AG08396 (cell line): Measurements from ENCODE around the gene LMAN2L.

Experiments used
- DNase-seq: peaks from one replicate; pipeline ENCODE4 v3.0.0; 2012; ENCODE audit warnings: low spot score, mixed read lengths

Gene LMAN2L

GRCh38 chr2:96760036-96760985 lies 20.4 kb upstream of the LMAN2L start, which contains the start of gene CNNM4:
CNNM4 (plus strand) TSS chr2:96760902; CDS start chr2:96761000, 98 bp downstream.
- DNase-seq = peak; percentile 96

GRCh38 chr2:96759548-96759947 lies 19.7 kb upstream of the LMAN2L start:
- no peak for DNase-seq

- no peak for DNase-seq
Measured at GRCh38 chr2:96758987-96759386, 19.1 kb upstream of the LMAN2L start.

GRCh38 chr2:96757477-96757860 lies 17.6 kb upstream of the LMAN2L start:
- no peak for DNase-seq

- DNase-seq = no peak
Measured at GRCh38 chr2:96756788-96757476, 17.1 kb upstream of the LMAN2L start.

- no peak for DNase-seq
Measured at GRCh38 chr2:96754317-96754716, 14.5 kb upstream of the LMAN2L start.

- no peak for DNase-seq
Measured at GRCh38 chr2:96753661-96754282, 13.9 kb upstream of the LMAN2L start.

- no peak for DNase-seq
Measured at GRCh38 chr2:96751800-96752199, 11.9 kb upstream of the LMAN2L start.

GRCh38 chr2:96747061-96747617 lies 7.3 kb upstream of the LMAN2L start:
- DNase-seq = no peak

- DNase-seq = no peak
Measured at GRCh38 chr2:96739076-96739632, 710 bp downstream of the LMAN2L start.

- DNase-seq = no peak
Measured at GRCh38 chr2:96737831-96738230, 2.0 kb downstream of the LMAN2L start.

- DNase-seq = no peak
Measured at GRCh38 chr2:96737251-96737650, 2.6 kb downstream of the LMAN2L start.

- DNase-seq = no peak
Measured at GRCh38 chr2:96734880-96735583, 4.8 kb downstream of the LMAN2L start.

- DNase-seq = no peak
Measured at GRCh38 chr2:96733931-96734330, 5.9 kb downstream of the LMAN2L start.

- no peak for DNase-seq
Measured at GRCh38 chr2:96730212-96730611, 9.7 kb downstream of the LMAN2L start.

GRCh38 chr2:96729748-96730147 lies 10.1 kb downstream of the LMAN2L start:
- no peak for DNase-seq

- no peak for DNase-seq
Measured at GRCh38 chr2:96727431-96727830, 12.4 kb downstream of the LMAN2L start.

- no peak for DNase-seq
Measured at GRCh38 chr2:96726131-96726530, 13.7 kb downstream of the LMAN2L start.

- no peak for DNase-seq
Measured at GRCh38 chr2:96716388-96716787, 23.5 kb downstream of the LMAN2L start.

GRCh38 chr2:96715658-96716057 lies 24.2 kb downstream of the LMAN2L start:
- DNase-seq = no peak

GRCh38 chr2:96710985-96711384 lies 28.9 kb downstream of the LMAN2L start:
- DNase-seq = no peak
